HG02970 (cell line): ENCODE results near the gene AGO3.

Experiments
- ATAC-seq: cut with Tn5 transposase; IDR thresholded peaks from one replicate; pipeline ENCODE4 v1.9.1; 2021; ENCODE audit warnings: mild to moderate bottlenecking, moderate library complexity, moderate number of reproducible peaks; ENCODE audit not compliant: unreplicated experiment, low FRiP score

AGO3 gene

GRCh38 chr1:36093226-36093625 lies 162.3 kb downstream of the AGO3 start:
- no peak for ATAC-seq

- ATAC-seq: no peak
Observed at GRCh38 chr1:36093929-36094328, 163.0 kb downstream of the AGO3 start.

GRCh38 chr1:36094621-36095061 lies 163.7 kb downstream of the AGO3 start:
- no peak for ATAC-seq

GRCh38 chr1:36095760-36096405 lies 165.0 kb downstream of the AGO3 start:
- ATAC-seq: no peak

DNA sequence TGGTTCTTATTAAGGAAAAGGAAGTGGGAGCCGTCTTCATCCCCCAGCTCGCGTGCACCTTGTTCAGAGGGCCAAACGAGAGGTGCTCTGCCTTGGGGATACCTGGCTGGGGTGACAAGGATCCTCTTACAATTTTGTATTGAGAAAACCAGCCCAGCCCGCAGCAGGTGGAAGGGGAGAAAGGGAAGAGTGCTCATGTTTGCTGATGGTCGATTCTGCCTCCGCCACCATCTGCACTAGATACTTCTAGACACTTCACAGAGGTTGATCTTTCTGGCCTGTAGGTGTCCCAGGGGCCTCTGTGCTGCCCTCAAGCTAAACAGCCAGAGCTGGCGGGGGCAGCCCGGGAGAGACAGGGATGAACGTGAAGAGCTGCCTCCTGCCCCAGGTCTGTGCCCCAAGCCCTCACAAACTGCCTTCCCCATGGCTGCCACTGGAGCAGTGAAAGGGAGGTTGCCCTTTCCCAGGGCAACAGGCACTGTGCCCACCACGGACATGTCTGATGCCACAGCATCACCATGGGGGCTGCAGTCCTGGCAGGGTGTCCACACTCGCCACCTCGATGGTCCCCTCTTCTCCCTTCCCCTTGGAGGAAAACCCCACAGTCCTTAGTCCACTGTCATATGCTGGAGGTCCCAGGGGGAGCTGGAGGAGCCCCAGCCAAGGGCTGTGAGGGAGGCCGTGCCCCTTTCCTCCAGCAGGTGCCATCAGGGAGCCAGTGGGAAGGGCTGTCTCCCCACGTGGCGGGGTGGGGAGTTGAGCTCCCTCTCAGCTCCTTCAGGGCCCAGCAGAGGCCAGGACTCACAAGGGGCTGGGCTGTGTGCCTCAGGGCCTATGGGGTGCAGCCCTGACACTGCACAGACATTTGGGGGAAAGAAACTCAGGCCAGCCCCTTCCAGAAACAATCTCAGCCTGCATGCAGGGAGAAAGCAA lies 165.9 kb downstream of the AGO3 start:
- ATAC-seq: no peak

DNA sequence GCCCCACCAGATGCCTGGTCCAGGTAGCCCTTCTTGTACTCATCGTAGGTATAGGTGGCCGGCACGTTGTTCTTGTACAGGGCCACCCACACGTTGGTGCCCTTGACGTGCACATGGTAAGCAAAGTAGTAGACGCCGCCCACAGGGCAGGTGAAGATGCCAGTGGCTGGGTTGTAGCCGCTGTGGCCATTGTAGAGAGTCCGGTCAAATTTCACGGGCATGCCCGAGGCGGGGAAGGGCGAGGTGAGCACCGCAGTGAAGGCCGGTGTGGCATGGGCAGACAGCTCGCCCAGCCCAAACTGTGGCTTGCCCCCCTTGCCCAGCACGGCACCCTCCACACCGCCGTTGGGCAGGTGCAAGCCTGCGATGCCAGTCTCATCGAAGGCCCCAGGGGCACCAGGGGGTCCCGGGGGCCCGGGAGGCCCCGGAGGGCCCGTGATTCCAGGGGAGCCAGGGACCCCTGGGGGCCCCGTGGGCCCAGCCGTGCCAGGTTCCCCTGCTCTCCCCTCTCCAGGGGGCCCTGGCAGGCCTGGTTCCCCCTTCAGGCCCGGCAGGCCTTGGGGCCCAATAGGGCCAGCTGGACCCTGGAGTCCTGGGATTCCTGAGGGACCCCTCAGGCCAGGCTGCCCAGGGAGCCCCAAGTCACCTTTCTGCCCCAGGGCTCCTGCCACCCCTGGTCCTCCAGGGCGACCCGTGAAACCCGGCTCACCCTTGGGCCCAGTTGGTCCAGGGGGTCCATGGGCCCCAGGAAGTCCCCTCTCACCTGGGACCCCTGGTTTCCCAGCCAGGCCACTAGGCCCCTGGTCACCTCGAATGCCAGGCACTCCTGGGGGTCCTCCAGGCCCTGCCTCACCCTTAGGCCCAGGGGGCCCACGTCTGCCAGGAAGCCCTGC lies 167.0 kb downstream of the AGO3 start:
- ATAC-seq: no peak

DNA sequence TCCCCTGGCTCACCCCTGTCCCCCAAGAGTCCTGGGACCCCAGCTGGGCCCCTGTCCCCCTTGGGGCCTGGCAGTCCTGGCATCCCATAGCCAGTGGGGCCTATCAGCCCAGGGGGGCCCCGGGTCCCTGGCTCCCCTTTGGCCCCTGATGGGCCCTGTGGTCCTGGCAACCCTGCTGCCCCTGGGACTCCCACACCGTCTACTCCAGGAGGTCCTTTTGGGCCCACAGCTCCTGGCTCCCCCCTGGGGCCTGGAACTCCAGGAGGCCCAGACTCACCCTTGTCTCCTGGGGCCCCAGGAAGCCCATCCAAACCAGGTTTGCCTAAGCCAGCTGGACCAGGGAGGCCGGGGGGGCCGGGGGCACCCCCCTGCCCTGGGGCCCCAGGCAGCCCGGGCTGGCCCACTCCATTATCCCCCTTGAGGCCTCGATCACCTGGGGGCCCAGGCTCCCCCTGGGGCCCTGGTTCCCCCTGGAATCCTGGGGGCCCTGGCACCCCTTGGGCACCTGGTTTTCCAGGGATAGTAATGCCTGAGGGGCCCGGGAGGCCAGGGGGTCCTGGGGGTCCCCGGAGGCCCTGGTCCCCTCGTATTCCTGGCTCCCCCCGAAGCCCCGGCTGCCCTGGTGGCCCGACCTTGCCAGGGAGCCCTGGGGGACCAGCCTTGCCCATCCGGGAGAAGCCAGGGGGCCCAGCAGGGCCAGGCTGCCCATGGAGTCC lies 167.9 kb downstream of the AGO3 start:
- ATAC-seq: no peak

- ATAC-seq: no peak
Observed at GRCh38 chr1:36099681-36100341, 168.9 kb downstream of the AGO3 start.

- no peak for ATAC-seq
Observed at GRCh38 chr1:36100376-36100775, 169.5 kb downstream of the AGO3 start.

DNA sequence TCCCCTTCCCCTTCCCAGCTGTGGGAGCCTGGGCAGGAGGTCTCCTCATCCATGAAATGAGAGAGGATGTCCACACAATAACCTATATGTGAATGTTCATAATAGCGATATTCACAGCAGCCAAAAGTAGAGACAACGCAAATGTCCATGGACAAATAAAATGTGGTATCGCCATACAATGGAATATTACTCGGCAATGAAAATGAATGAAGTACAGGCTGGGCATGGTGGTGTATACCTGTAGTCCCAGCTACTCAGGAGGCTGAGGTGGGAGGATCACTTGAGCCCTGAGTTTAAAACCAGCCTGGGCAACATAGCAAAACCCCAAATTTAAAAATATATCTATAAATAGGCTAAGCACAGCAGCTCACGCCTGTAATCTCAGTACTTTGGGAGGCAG lies 170.6 kb downstream of the AGO3 start:
- no peak for ATAC-seq

DNA sequence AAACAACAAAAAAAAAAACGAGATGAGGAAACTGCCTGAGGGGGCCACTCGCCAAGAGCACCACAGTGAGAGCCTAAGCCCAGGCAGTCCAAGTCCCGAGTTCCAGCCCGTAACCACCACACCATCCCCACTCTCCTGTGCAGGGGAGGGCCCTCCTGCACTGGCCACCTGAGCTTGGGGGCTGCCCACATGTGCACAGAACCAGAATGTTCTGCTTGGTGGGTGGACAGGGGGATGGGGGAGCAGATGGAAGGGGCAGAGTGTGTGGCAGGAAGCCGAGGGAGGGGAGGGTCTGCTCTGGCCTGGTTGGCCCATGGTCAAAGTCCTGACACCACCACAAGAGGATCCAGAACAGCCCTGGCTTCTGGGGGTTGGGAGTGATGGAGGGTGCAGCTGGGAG lies 175.4 kb downstream of the AGO3 start:
- ATAC-seq: no peak

DNA sequence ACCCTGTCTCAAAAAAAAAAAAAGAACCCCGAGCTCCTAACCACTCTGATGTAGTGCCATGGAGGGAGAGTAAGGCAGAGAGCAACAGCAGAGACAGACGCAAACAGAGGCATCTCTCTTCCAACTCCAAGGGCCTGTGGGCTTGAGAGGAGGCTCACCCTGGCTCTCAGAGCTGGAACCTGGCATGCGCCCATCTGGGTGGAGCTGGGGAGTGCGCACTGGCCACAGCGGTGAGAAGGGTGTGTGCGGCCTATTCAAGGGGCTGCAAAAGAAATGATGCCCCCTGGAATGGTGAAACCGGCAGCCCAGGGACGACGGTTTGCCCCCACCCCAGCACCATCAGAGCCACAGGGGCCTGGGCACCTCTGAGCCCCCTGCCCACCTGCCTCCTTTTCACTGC lies 176.5 kb downstream of the AGO3 start:
- no peak for ATAC-seq

- no peak for ATAC-seq
Observed at GRCh38 chr1:36108314-36108713, 177.4 kb downstream of the AGO3 start.

DNA sequence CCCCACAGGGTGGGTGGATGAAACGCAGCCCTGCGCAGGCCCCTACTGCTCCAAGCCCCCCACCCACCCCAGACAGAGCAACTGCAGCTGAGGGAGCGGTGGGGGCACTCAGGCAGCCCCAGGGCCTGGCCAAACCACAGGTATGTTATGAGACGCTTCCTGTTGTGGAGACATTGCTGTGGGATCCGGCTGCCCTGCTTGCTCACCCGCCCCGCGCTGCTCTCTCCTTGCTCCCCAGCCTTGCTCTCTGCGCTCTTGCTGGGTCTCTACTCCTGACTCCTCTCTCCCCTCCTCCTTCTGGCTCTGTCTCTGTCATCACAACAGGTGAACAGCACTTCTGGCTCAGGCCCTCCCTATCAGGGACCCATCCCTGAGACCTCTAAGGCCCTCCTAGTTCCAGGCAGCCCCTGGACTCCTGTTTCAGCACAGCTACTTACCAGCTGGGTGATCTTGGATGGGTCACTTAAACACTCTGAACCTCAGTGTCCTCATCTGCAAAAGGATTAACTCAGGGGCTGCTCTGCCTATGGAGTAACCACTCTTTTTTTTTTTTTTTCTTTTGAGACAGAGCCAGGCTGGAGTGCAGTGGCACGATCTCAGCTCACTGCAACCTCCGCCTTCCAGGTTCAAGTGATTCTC lies 178.3 kb downstream of the AGO3 start:
- no peak for ATAC-seq

DNA sequence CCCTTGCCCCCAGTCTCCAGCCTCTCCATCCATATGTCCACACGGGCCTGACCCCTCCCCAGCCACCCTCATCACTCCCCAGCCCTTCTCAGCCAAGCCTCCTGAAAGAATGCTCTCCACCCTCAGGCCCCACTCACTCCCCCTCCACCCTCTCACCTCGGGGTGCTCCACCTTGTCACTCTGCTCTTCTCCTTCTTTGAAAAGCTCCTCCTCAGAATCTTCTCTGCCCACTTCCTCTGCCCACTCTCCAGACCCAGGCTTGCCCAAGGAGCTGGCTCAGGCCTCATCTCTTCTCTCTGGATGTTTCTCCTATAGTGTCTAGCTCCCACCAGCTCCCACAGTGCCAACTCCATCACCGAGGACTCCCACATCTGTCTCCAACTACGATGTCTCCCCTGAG lies 180.2 kb downstream of the AGO3 start:
- ATAC-seq: no peak

DNA sequence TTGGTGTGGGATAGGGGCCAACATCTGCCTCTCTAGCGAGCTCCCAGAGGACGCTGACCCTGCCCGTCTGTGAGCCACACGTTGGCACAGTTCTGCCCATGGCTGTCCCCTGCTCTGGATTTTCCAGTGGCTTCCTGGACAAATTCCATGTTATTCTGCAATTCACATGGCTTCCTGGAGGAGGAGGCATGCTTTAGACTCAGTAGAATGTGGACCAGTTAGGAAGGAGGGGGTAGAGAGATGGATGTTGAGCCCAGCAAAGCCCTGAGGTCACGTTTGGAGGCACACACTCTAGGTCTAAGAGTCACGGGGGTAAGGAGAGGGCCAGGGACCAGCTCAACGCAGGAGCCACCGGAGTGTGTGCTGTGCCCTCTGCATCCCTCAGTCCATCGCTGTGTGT lies 181.9 kb downstream of the AGO3 start:
- no peak for ATAC-seq

GRCh38 chr1:36114371-36114770 lies 183.5 kb downstream of the AGO3 start:
- no peak for ATAC-seq

DNA sequence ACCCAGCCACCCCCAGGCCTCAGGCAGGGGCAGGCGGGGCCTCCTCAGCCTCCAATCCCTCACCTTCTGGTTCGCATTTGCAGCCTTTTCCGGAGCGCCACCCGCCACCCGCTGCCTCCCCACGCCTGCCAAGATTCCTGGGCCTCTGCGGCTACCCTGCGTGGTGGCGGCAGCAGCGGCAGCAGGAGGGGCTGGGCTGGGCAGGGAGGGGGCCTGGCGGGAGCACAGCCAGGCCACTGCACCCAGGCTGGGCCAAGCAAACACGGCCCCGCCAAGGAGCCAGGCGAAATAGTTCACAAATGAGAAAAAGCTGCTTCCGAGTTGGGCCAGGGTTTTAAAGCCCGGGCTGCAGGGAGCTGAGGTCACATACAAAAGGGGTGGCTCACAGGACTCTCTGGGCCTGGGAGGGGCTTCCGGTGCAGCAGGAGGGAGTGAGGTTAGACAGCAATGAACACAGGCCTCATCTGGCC lies 184.3 kb downstream of the AGO3 start:
- no peak for ATAC-seq

DNA sequence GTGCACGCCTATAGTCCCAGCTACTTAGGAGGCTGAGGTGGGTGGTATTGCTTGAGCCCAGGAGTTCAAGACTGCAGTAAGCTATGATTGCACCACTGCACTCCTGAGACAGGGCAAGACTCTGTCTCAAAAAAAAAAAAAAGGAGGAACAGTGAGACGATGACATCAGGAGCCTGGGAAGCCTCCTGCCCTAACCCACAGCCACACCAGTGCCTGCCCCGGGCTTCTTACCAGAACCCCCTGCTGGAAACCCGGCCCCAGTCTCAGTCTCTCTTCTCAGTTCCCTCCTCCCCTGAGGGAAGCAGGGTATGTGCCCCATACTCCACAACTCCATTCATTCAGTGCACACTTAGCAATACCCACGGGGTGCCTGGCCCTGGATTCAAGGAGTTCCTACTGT lies 185.0 kb downstream of the AGO3 start:
- no peak for ATAC-seq
